Measurements from ENCODE around the gene ZFAND2A. TPM values are rescaled to one million over a fixed set of nuclear protein-coding genes. Genes with fewer than 3 reads are reported as not detected.
A peak's percentile ranks its signal among the peaks of the same experiment; 100 is the strongest.

Gene ZFAND2A
- total RNA-seq, 1 donor: 11.7 TPM

DNA sequence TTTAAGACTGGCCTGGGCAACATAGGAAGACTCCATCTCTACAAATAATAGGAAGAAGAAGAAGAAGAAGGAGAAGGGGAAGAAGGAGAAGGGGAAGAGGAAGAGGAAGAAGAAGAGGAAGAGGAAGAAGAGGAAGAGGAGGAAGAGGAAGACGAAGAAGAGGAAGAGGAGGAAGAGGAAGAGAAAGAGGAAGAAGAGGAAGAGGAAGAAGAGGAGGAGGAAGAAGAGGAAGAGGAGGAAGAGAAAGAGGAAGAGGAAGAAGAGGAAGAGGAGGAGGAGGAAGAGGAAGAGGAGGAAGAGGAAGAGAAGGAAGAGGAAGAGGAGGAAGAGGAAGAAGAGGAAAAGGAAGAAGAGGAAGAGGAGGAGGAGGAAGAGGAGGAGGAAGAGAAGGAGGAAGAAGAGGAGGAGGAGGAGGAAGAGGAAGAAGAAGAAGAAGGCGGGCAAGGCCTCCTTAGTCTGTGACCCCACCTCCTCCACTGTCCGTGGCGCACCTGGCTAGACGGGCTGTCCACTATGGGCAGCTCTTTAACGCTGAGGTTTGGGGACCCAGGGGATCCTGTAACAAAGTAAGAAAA is 28.8 kb upstream of the ZFAND2A start:
- H3K4me3 ChIP-seq (ENCODE audit: low read depth, low read length): no peak overlapping the region
- DNase-seq (ENCODE audit: low read depth): no peak
- TF ChIP-seq, protein P1, sequence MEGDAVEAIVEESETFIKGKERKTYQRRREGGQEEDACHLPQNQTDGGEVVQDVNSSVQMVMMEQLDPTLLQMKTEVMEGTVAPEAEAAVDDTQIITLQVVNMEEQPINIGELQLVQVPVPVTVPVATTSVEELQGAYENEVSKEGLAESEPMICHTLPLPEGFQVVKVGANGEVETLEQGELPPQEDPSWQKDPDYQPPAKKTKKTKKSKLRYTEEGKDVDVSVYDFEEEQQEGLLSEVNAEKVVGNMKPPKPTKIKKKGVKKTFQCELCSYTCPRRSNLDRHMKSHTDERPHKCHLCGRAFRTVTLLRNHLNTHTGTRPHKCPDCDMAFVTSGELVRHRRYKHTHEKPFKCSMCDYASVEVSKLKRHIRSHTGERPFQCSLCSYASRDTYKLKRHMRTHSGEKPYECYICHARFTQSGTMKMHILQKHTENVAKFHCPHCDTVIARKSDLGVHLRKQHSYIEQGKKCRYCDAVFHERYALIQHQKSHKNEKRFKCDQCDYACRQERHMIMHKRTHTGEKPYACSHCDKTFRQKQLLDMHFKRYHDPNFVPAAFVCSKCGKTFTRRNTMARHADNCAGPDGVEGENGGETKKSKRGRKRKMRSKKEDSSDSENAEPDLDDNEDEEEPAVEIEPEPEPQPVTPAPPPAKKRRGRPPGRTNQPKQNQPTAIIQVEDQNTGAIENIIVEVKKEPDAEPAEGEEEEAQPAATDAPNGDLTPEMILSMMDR (IDR thresholded peaks at IDR 0.05; ENCODE audit: insufficient read depth, low read depth, low read length): no peak

DNA sequence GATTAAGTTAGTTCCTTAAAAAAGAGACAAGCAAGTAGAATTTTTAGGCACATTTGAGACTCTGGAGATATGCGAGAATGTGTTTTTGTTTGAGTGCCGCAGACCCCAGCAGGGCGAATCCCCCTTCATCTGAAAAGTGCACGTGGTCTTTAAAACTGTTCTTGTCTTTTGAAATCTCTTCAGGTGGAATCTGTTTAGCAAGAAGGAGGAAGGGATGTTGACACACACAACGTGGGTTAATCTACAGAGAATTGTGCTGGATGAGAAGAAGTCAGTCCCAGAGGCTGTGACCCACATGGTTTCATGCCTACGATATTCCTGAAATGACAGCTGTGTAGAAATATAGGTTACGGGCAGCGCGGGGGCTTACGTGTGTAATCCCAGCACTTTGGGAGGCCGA is 27.1 kb upstream of the ZFAND2A start:
- no peak overlapping the region for H3K4me3 ChIP-seq (ENCODE audit: low read depth, low read length)
- DNase-seq (ENCODE audit: low read depth): no peak
- TF ChIP-seq, protein P1 (IDR thresholded peaks at IDR 0.05; ENCODE audit: insufficient read depth, low read depth, low read length): no peak

DNA sequence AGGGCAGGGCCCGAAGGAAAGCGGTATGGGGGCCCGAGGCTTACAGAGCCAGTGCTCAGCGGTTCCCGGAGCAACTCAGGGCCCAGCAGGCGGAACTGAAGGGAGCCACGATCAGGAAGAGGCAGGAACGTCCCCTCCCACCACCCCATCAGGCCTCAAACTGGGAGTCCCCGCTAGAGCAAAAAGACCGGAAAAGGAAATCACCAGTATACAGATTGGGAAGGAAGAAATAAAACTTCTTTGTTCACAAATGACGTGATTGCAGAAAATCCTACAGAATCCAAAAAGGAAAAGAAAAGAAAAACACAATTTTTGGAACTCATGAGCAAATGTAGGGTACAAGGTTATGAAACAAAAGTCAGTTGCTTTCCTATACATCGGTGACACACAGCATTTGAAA is 21.6 kb upstream of the ZFAND2A start:
- TF ChIP-seq, protein P1 (IDR thresholded peaks at IDR 0.05; ENCODE audit: insufficient read depth, low read depth, low read length): no peak
- no peak overlapping the region for H3K4me3 ChIP-seq (ENCODE audit: low read depth, low read length)
- DNase-seq (ENCODE audit: low read depth): no peak

DNA sequence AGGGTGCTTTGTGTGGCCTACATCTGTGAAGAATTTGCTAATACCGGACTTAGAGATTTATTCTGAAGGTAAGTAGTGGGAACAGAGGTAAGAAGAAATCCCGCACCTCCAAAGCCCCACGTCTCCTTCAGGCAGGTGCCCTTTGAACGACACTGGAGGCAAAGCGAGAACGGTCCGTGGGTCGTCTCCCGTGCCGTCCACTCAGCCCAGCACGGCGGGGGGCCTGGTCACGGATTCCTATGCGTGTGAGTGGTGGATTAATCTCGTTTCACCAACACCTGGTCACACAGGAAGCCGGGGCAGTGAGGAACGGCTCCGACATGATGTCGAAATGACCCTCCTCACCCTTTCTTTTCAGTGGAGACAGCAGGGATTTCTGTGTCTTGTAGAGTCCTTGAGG is 21.0 kb upstream of the ZFAND2A start:
- H3K4me3 ChIP-seq (ENCODE audit: low read depth, low read length): no peak overlapping the region
- TF ChIP-seq, protein P1 (IDR thresholded peaks at IDR 0.05; ENCODE audit: insufficient read depth, low read depth, low read length): no peak
- DNase-seq (ENCODE audit: low read depth): no peak

DNA sequence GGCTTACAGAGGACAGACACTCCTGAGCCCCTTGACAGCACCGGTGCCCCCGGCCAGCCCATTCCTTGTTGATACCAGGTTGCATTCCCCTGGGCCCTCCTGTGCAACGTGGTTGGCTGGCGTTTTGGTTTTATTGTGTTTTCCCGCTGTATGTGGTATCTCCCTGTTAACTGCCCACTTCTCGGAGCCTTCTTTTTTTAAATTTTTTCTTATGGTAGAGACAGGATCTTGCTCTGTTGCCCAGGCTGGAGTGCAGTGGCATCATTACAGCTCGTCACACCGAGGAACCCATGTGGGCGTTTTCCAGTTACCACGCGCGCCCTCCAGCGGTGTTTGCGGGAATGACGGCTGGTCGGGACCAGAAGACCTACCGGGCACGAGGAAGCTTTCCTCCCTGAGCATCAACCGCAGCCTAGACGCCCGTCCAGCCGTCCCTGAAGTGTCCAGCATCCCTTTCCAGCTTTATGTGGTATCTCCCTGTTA is 16.9 kb upstream of the ZFAND2A start:
- no peak overlapping the region for H3K4me3 ChIP-seq (ENCODE audit: low read depth, low read length)
- TF ChIP-seq, protein P1 (IDR thresholded peaks at IDR 0.05; ENCODE audit: insufficient read depth, low read depth, low read length): peak; percentile 76
- peak; percentile 65 for DNase-seq (ENCODE audit: low read depth)

DNA sequence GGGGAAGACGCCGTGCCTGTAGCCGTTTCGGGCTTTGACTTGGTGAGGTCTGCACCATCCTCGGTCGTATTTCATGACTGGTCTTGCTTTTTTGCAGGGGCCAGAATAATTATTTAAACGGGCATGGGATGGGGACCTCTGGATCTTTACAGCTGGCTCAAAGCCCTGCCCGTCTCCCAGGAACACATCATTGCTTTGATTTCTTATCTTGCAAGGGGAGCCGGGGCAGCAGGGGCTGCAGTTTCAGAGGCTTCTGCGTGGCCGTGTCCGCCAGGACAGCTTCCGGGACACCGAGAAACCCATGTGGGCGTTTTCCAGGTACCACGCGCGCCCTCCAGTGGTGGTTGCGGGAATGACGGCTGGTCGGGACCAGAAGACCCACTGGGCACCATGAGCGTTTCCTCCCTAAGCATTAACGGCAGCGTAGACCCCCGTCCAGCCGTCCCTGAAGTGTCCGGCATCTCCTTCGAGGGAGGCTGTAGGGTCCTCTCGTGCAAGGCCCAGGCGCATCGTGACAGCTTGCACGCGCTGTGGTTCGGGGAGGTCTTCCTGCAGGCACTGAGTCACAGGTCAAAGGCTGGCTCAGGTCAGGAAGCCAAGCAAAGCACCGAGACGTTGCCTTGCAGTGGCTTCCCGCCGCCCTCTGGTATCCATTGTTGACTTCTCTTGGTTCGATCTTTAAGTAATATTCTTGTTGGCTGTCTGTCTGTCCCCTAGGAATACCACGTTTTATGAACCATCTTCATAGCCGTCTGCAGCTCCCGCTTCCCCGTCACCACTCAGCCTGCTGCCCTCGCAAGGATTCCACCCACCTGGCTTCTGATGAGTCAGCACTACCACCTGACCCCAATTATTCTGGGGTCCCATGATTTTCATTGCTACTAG is 16.2 kb upstream of the ZFAND2A start:
- DNase-seq (ENCODE audit: low read depth): peak; percentile 80

More for the DNA sequence above, 16.2 kb upstream of the ZFAND2A start:
- peak overlapping the region; percentile 34 for H3K4me3 ChIP-seq (ENCODE audit: low read depth, low read length)
- TF ChIP-seq, protein P1 (IDR thresholded peaks at IDR 0.05; ENCODE audit: insufficient read depth, low read depth, low read length): peak; percentile 92
